Keratinocyte (primary cell): ENCODE measurements around the gene BECN2. TPM values are rescaled to one million over a fixed set of nuclear protein-coding genes. Genes with fewer than 3 reads are reported as not detected.

Source experiments
- DNase-seq: peaks from one replicate; pipeline ENCODE4 v3.0.0-alpha.2; 2011; ENCODE audit warnings: low read depth, missing footprints, low spot score
- FAIRE-seq: peaks from 2 replicates; lab custom pipeline; 2011; peaks lifted over from hg19 to GRCh38; lab: Jason Lieb, UNC
- H2AFZ ChIP-seq: 2 replicates; pipeline ENCODE4 v1.6.0; 2012; ENCODE audit warnings: low read length, control low read depth, inconsistent platforms; ENCODE audit not compliant: control insufficient read depth
- H3K27ac ChIP-seq: 2 replicates; pipeline ENCODE4 v1.5.1; 2011; ENCODE audit warnings: low read length; ENCODE audit not compliant: control insufficient read depth, insufficient read depth
- H3K27me3 ChIP-seq: 3 replicates; pipeline ENCODE4 v1.6.0; 2011; ENCODE audit warnings: low read length; ENCODE audit not compliant: control insufficient read depth, insufficient read depth; ENCODE audit errors: extremely low read depth
- H3K36me3 ChIP-seq, 2 experiments: 2 replicates in 1 of 2; 3 replicates in 1 of 2; pipeline ENCODE4 v1.5.1; 2011; ENCODE audit warnings: low read length in 2 of 2, mild to moderate bottlenecking in 1 of 2; ENCODE audit not compliant: control insufficient read depth in 2 of 2, insufficient read depth in 2 of 2; ENCODE audit errors: extremely low read depth in 1 of 2
- H3K4me1 ChIP-seq: 3 replicates; pipeline ENCODE4 v1.5.1; 2011; ENCODE audit warnings: low read length; ENCODE audit not compliant: control insufficient read depth, insufficient read depth; ENCODE audit errors: extremely low read depth
- H3K4me2 ChIP-seq: 3 replicates; pipeline ENCODE4 v1.6.0; 2011; ENCODE audit warnings: low read depth, low read length; ENCODE audit not compliant: control insufficient read depth, insufficient read depth; ENCODE audit errors: extremely low read depth
- H3K4me3 ChIP-seq, 3 experiments: fragments of 200-600 bp in 1 of 3; sonication (generic) in 1 of 3; 2 replicates in 2 of 3; 3 replicates in 1 of 3; pipeline ENCODE4 v1.5.1; 2011 to 2016; ENCODE audit warnings: low read length in 3 of 3, mild to moderate bottlenecking in 3 of 3, control low read depth in 2 of 3, inconsistent platforms in 1 of 3, low read depth in 1 of 3, mixed read lengths in 1 of 3, mixed run types in 1 of 3, moderate library complexity in 1 of 3; ENCODE audit not compliant: control insufficient read depth in 2 of 3, insufficient read depth in 2 of 3; ENCODE audit errors: extremely low read depth in 1 of 3
- H3K79me2 ChIP-seq: 2 replicates; pipeline ENCODE4 v1.6.0; 2012; ENCODE audit warnings: low read length; ENCODE audit not compliant: control insufficient read depth, insufficient read depth
- H3K9ac ChIP-seq: 3 replicates; pipeline ENCODE4 v1.6.0; 2011; ENCODE audit warnings: low read length; ENCODE audit not compliant: control insufficient read depth, insufficient read depth; ENCODE audit errors: extremely low read depth
- H3K9me1 ChIP-seq: 3 replicates; pipeline ENCODE4 v1.6.0; 2011; ENCODE audit warnings: low read length; ENCODE audit not compliant: control insufficient read depth, insufficient read depth; ENCODE audit errors: extremely low read depth
- H3K9me3 ChIP-seq: 2 replicates; pipeline ENCODE4 v1.5.1; 2012; ENCODE audit warnings: low read depth, low read length; ENCODE audit not compliant: control insufficient read depth
- H4K20me1 ChIP-seq: 3 replicates; pipeline ENCODE4 v1.6.0; 2011; ENCODE audit warnings: low read length; ENCODE audit not compliant: control insufficient read depth, insufficient read depth; ENCODE audit errors: extremely low read depth
- EZH2 ChIP-seq: IDR thresholded peaks from one replicate; pipeline ENCODE4 v1.6.1; 2012; ENCODE audit warnings: inconsistent platforms, mild to moderate bottlenecking, low read length, moderate library complexity
- dilution Hi-C: fragments of 300-500 bp; cut with MboI; formaldehyde crosslinking; loops from one replicate; pipeline ENCODE4 v1.7.0; 2020; ENCODE audit warnings: low sequenced_read_pairs; ENCODE audit not compliant: extremely low pct_ligation_motif_present
- polyA plus RNA-seq, 5 experiments: library from polyadenylated mRNA; depleted of rRNA in 3 of 5; stranded (reverse) in 3 of 5; stranded (forward) in 1 of 5; unstranded in 1 of 5; fragments of >200 nt; gene quantifications; 1 replicate in 1 of 5; 2 replicates in 3 of 5; 3 replicates in 1 of 5; pipeline versions ENCODE4 v1.2.1 to v1.2.3, GENCODE V29; 2011 to 2012; ENCODE audit warnings: missing spikeins in 2 of 5, low read depth in 1 of 5, low replicate concordance in 1 of 5
- TF ChIP-seq, protein P1 (sequence below), 3 experiments: IDR thresholded peaks in 1 of 3; conservative IDR thresholded peaks in 1 of 3; optimal IDR thresholded peaks in 1 of 3; 2 replicates in 2 of 3; 3 replicates in 1 of 3; pipeline versions ENCODE3 to v1.5.1; 2011; ENCODE audit warnings: low read length in 3 of 3, mild to moderate bottlenecking in 3 of 3, moderate library complexity in 2 of 3, control low read depth in 1 of 3, inconsistent platforms in 1 of 3; ENCODE audit not compliant: insufficient read depth in 2 of 3; ENCODE audit errors: extremely low read depth in 1 of 3

Gene BECN2
- polyA plus RNA-seq, 1 donor (not counting 4 experiments of a cell fraction or from before 2014, with no cell fraction given), result not detected

GRCh38 chr1:241972703-241973369, 15.3 kb downstream of the BECN2 start:
- no peak overlapping the region for H3K9ac ChIP-seq
- H3K27ac ChIP-seq, result no peak overlapping the region
- H4K20me1 ChIP-seq, result no peaks in the 10 kb centered on the region
- H3K36me3 ChIP-seq, result no peaks in the 10 kb centered on the region
- H3K27me3 ChIP-seq, result no peaks in the 10 kb centered on the region
- no peaks in the 10 kb centered on the region for H3K9me3 ChIP-seq
- H3K4me3 ChIP-seq, result no peak overlapping the region
- DNase-seq (no peak), FAIRE-seq (no peak)
- no peak overlapping the region for H3K4me2 ChIP-seq
- H3K79me2 ChIP-seq, result no peaks in the 10 kb centered on the region
- H3K9me1 ChIP-seq, result no peaks in the 10 kb centered on the region
- H3K4me1 ChIP-seq, result no peaks in the 10 kb centered on the region
- dilution Hi-C loops, result no loop called here
- TF ChIP-seq EZH2, result no peak
- TF ChIP-seq, protein P1, sequence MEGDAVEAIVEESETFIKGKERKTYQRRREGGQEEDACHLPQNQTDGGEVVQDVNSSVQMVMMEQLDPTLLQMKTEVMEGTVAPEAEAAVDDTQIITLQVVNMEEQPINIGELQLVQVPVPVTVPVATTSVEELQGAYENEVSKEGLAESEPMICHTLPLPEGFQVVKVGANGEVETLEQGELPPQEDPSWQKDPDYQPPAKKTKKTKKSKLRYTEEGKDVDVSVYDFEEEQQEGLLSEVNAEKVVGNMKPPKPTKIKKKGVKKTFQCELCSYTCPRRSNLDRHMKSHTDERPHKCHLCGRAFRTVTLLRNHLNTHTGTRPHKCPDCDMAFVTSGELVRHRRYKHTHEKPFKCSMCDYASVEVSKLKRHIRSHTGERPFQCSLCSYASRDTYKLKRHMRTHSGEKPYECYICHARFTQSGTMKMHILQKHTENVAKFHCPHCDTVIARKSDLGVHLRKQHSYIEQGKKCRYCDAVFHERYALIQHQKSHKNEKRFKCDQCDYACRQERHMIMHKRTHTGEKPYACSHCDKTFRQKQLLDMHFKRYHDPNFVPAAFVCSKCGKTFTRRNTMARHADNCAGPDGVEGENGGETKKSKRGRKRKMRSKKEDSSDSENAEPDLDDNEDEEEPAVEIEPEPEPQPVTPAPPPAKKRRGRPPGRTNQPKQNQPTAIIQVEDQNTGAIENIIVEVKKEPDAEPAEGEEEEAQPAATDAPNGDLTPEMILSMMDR (optimal IDR thresholded peaks at IDR 0.05 in 1 of 3, IDR thresholded peaks at IDR 0.05 in 1 of 3, conservative IDR thresholded peaks at IDR 0.05 in 1 of 3; ENCODE audit: extremely low read depth in 1 of 3, insufficient read depth in 2 of 3, low read length in 3 of 3), result no peak
- no peak overlapping the region for H2AFZ ChIP-seq

GRCh38 chr1:241976229-241976628, 18.7 kb downstream of the BECN2 start:
- no peak overlapping the region for H3K4me3 ChIP-seq
- dilution Hi-C loops, result no loop called here
- H3K27me3 ChIP-seq, result no peaks in the 10 kb centered on the region
- no peaks in the 10 kb centered on the region for H3K4me1 ChIP-seq
- H2AFZ ChIP-seq, result no peak overlapping the region
- TF ChIP-seq, protein P1 (optimal IDR thresholded peaks at IDR 0.05 in 1 of 3, IDR thresholded peaks at IDR 0.05 in 1 of 3, conservative IDR thresholded peaks at IDR 0.05 in 1 of 3; ENCODE audit: extremely low read depth in 1 of 3, insufficient read depth in 2 of 3, low read length in 3 of 3), result no peak
- no peak for TF ChIP-seq EZH2
- H3K4me2 ChIP-seq, result no peak overlapping the region
- H3K9me3 ChIP-seq, result no peaks in the 10 kb centered on the region
- H4K20me1 ChIP-seq, result no peaks in the 10 kb centered on the region
- FAIRE-seq, result no peak
- H3K79me2 ChIP-seq, result no peaks in the 10 kb centered on the region
- H3K27ac ChIP-seq, result no peak overlapping the region
- H3K9ac ChIP-seq, result no peak overlapping the region
- H3K36me3 ChIP-seq, result no peaks in the 10 kb centered on the region
- no peak for DNase-seq
- no peaks in the 10 kb centered on the region for H3K9me1 ChIP-seq
